ENCODE data around the gene PHF14.

DNA sequence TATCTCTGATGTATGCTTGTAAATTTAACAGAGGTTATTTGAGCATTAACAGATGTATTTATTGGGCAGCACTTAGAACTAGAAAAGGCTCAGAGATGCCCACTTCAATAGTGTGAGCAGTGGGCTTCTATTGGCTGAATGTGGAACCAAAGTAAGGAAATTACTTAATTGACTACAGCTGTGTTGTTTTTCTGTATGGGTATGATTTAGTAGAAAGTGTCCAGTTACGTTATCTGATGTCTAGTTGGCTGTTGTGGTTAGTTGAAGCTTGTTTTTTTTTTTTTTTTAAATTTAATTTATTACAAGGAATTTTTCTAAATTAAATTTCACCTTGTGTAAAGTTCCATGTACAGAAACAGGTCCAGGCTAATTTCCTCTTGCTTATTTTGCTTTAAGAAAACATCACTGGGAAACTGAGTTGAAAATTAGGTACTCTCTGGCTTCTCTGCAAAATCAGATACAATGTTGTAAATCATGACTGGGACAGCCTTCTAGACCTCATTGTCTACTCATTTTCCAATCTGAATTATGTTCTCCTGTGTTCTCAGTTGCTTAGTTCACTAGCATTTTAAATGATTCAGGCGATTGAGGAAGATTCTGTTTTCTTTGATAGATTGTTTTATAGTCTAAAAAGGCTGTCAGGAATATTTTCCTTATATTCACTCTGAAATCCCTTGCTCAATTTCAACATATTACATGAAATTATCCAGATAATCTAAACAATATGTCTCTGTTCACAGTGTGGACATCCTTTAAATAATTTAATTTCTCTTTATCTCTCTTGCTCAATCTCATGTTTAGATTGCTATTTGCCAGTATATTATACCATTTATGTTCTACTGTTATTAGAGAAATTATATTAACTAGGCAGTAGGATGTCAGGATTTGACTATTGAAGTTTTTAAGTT is 53.0 kb downstream of the PHF14 start:
- TF ChIP-seq, protein P1, sequence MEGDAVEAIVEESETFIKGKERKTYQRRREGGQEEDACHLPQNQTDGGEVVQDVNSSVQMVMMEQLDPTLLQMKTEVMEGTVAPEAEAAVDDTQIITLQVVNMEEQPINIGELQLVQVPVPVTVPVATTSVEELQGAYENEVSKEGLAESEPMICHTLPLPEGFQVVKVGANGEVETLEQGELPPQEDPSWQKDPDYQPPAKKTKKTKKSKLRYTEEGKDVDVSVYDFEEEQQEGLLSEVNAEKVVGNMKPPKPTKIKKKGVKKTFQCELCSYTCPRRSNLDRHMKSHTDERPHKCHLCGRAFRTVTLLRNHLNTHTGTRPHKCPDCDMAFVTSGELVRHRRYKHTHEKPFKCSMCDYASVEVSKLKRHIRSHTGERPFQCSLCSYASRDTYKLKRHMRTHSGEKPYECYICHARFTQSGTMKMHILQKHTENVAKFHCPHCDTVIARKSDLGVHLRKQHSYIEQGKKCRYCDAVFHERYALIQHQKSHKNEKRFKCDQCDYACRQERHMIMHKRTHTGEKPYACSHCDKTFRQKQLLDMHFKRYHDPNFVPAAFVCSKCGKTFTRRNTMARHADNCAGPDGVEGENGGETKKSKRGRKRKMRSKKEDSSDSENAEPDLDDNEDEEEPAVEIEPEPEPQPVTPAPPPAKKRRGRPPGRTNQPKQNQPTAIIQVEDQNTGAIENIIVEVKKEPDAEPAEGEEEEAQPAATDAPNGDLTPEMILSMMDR (conservative IDR thresholded peaks at IDR 0.05 in 1 of 2, IDR thresholded peaks at IDR 0.05 in 1 of 2; ENCODE audit: extremely low read depth in 1 of 2, insufficient read depth in 1 of 2, low read depth in 1 of 2, low read length in 2 of 2): no peak
- TF ChIP-seq EZH2 (IDR thresholded peaks at IDR 0.05; ENCODE audit: borderline replicate concordance, low read length): no peak
